Spinal cord (tissue), 10 donors: Measurements from ENCODE around the gene ROM1. TPM values are rescaled to one million over a fixed set of nuclear protein-coding genes. Genes with fewer than 3 reads are reported as not detected.
"Not testable (repeated sequence)": the region's sequence is repeated elsewhere in the genome, so short reads cannot be mapped to it uniquely, and the experiment has no call there.

Source experiments
- DNase-seq, 6 donors: peaks; one replicate each; pipeline versions ENCODE4 v3.0.0 to v3.0.0-alpha.2; 2013 to 2015; ENCODE audit warnings: low spot score in 6 of 6, low read depth in 4 of 6
- H3K27ac ChIP-seq: one replicate; pipeline ENCODE4 v1.5.1; 2013; ENCODE audit warnings: low read depth, low read length, control low read depth
- H3K27me3 ChIP-seq: one replicate; pipeline ENCODE4 v1.6.1; 2013; ENCODE audit warnings: low read length; ENCODE audit not compliant: control insufficient read depth, insufficient read depth
- H3K36me3 ChIP-seq: one replicate; pipeline ENCODE4 v1.6.1; 2013; ENCODE audit warnings: low read length; ENCODE audit not compliant: control insufficient read depth, insufficient read depth
- H3K4me1 ChIP-seq: one replicate; pipeline ENCODE4 v1.6.1; 2013; ENCODE audit warnings: low read length; ENCODE audit not compliant: control insufficient read depth, insufficient read depth
- H3K4me3 ChIP-seq: one replicate; pipeline ENCODE4 v1.5.1; 2013; ENCODE audit warnings: low read depth, low read length, control low read depth
- H3K9me3 ChIP-seq: one replicate; pipeline ENCODE4 v1.6.1; 2013; ENCODE audit warnings: low read length; ENCODE audit not compliant: control insufficient read depth, insufficient read depth
- WGBS: methylation state at CpG from one replicate; pipeline ENCODE4 v1.1.5; 2013; ENCODE audit warnings: missing lambda C conversion rate; ENCODE audit not compliant: insufficient coverage; 5-methylcytosine and 5-hydroxymethylcytosine counted together
- polyA plus RNA-seq, 2 donors: library from polyadenylated mRNA; unstranded; fragments of 120-200 nt; gene quantifications; one replicate each; pipeline ENCODE4 v1.2.1, GENCODE V29; 2013; ENCODE audit not compliant: insufficient read length in 2 of 2
- total RNA-seq, 2 donors: library from RNA; depleted of rRNA in 1 of 2; stranded (reverse); fragments of 120-200 nt in 1 of 2; fragments of >200 nt in 1 of 2; gene quantifications; one replicate each; pipeline versions ENCODE4 v1.2.3 to v1.2.4, GENCODE V29; 2013 to 2014
- donor health status: healthy.

The ROM1 gene
- total and polyA plus RNA-seq, 4 donors, result 4.8 to 11.9 (median 9.9) TPM

GRCh38 chr11:62646825-62647608 is 34.0 kb downstream of the ROM1 start:
- Histone ChIP-seq H3K9me3 (no peaks in the 10 kb centered on the region), H3K27ac (peak overlapping the region; percentile 33), H3K4me1 (peaks cover 29% of the 10 kb centered on the region), H3K36me3 (peaks cover 52% of the 10 kb centered on the region), H3K27me3 (no peaks in the 10 kb centered on the region), H3K4me3 (peak overlapping the region; percentile 99)
- no peak for DNase-seq
- WGBS, result 81% methylated on average over 23 of the region's 32 CpGs

- peaks cover 52% of the 10 kb centered on the region for H3K36me3 ChIP-seq
- H3K4me3 ChIP-seq, result no peak overlapping the region
- 88% methylated on average over 6 of the region's 6 CpGs for WGBS
- no peaks in the 10 kb centered on the region for H3K27me3 ChIP-seq
- no peaks in the 10 kb centered on the region for H3K9me3 ChIP-seq
- H3K27ac ChIP-seq, result no peak overlapping the region
- H3K4me1 ChIP-seq, result peaks cover 33% of the 10 kb centered on the region
- DNase-seq, result no peak
Measured at GRCh38 chr11:62647609-62648005, 34.5 kb downstream of the ROM1 start.

GRCh38 chr11:62648185-62648966 is 35.3 kb downstream of the ROM1 start:
- DNase-seq, result no peak
- Histone ChIP-seq H3K36me3 (peaks cover 48% of the 10 kb centered on the region), H3K27me3 (no peaks in the 10 kb centered on the region), H3K9me3 (no peaks in the 10 kb centered on the region), H3K27ac (no peak overlapping the region), H3K4me1 (peaks cover 37% of the 10 kb centered on the region), H3K4me3 (no peak overlapping the region)
- 92% methylated on average over 24 of the region's 24 CpGs for WGBS

GRCh38 chr11:62648967-62649364 is 35.9 kb downstream of the ROM1 start:
- WGBS, result 89% methylated on average over 8 of the region's 11 CpGs
- Histone ChIP-seq H3K4me3 (no peak overlapping the region), H3K9me3 (no peaks in the 10 kb centered on the region), H3K27ac (no peak overlapping the region), H3K4me1 (peaks cover 37% of the 10 kb centered on the region), H3K27me3 (no peaks in the 10 kb centered on the region), H3K36me3 (peaks cover 42% of the 10 kb centered on the region)
- DNase-seq, result no peak

GRCh38 chr11:62649486-62649885 is 36.4 kb downstream of the ROM1 start:
- no peak overlapping the region for H3K27ac ChIP-seq
- WGBS, result 97% methylated on average over 11 of the region's 11 CpGs
- no peak for DNase-seq
- H3K9me3 ChIP-seq, result no peaks in the 10 kb centered on the region
- peaks cover 37% of the 10 kb centered on the region for H3K4me1 ChIP-seq
- no peak overlapping the region for H3K4me3 ChIP-seq
- peaks cover 37% of the 10 kb centered on the region for H3K36me3 ChIP-seq
- H3K27me3 ChIP-seq, result no peaks in the 10 kb centered on the region

- not testable (repeated sequence) for H3K9me3 ChIP-seq, H3K27ac ChIP-seq, DNase-seq, H3K27me3 ChIP-seq, H3K4me3 ChIP-seq
- H3K36me3 ChIP-seq, result peaks cover 32% of the 10 kb centered on the region
- WGBS, result 89% methylated on average over 8 of the region's 12 CpGs
- peaks cover 31% of the 10 kb centered on the region for H3K4me1 ChIP-seq
Measured at GRCh38 chr11:62650283-62650682, 37.2 kb downstream of the ROM1 start.

- Histone ChIP-seq H3K4me1 (peaks cover 16% of the 10 kb centered on the region), H3K4me3 (peak overlapping the region; percentile 91), H3K27ac (peak overlapping the region; percentile 89), H3K9me3 (no peaks in the 10 kb centered on the region), H3K36me3 (peaks cover 27% of the 10 kb centered on the region), H3K27me3 (no peaks in the 10 kb centered on the region)
- WGBS, result 44% methylated on average over 16 of the region's 16 CpGs
- DNase-seq, result no peak
Measured at GRCh38 chr11:62652161-62653006, 39.3 kb downstream of the ROM1 start.

- Histone ChIP-seq H3K4me3 (no peak overlapping the region), H3K9me3 (no peaks in the 10 kb centered on the region), H3K27me3 (no peaks in the 10 kb centered on the region), H3K27ac (no peak overlapping the region), H3K36me3 (peaks cover 8% of the 10 kb centered on the region), H3K4me1 (peaks cover 14% of the 10 kb centered on the region)
- 90% methylated on average over 2 of the region's 11 CpGs for WGBS
- DNase-seq, result no peak
Measured at GRCh38 chr11:62654297-62654696, 41.2 kb downstream of the ROM1 start.

GRCh38 chr11:62656796-62657429 is 43.9 kb downstream of the ROM1 start:
- WGBS, result 92% methylated on average over 2 of the region's 5 CpGs

More at GRCh38 chr11:62656796-62657429, 43.9 kb downstream of the ROM1 start:
- Histone ChIP-seq H3K27me3 (no peaks in the 10 kb centered on the region), H3K4me3 (no peak overlapping the region), H3K27ac (no peak overlapping the region), H3K4me1 (peaks cover 8% of the 10 kb centered on the region), H3K36me3 (peaks cover 4% of the 10 kb centered on the region), H3K9me3 (no peaks in the 10 kb centered on the region)
- no peak for DNase-seq
